GM12878 (cell line): ENCODE measurements around the gene SAFB. TPM values are rescaled to one million over a fixed set of nuclear protein-coding genes. Genes with fewer than 3 reads are reported as not detected.

Experiments used
- EGR1 ChIP-seq, 2 experiments: IDR thresholded peaks; 1 replicate in 1 of 2; 2 replicates in 1 of 2; pipeline ENCODE4 v1.6.1; 2011 to 2012; ENCODE audit warnings: low read depth in 2 of 2, low read length in 2 of 2, borderline replicate concordance in 1 of 2, mild to moderate bottlenecking in 1 of 2, moderate library complexity in 1 of 2
- EZH2 ChIP-seq: IDR thresholded peaks from 2 replicates; pipeline ENCODE4 v1.6.1; 2012; ENCODE audit warnings: low read depth, mild to moderate bottlenecking, control low read depth, inconsistent platforms, low read length, borderline replicate concordance; ENCODE audit not compliant: control insufficient read depth
- FOXK2 ChIP-seq: fragments of 450-650 bp; IDR thresholded peaks from 2 replicates; pipeline ENCODE4 v1.6.1; 2017; ENCODE audit warnings: mild to moderate bottlenecking, moderate library complexity
- HCFC1 ChIP-seq: fragments of 150-350 bp; IDR thresholded peaks from 2 replicates; pipeline ENCODE4 v1.6.1; 2014; ENCODE audit warnings: low read length
- IRF4 ChIP-seq: IDR thresholded peaks from 2 replicates; pipeline ENCODE4 v1.6.1; 2011; ENCODE audit warnings: low read depth, low read length
- JUND ChIP-seq: IDR thresholded peaks from 2 replicates; pipeline ENCODE4 v1.6.1; 2012; ENCODE audit warnings: low read depth, mild to moderate bottlenecking, low read length, improper control_type of control experiment, moderate library complexity
- KAT2A ChIP-seq: conservative IDR thresholded peaks from 2 replicates; pipeline ENCODE4 v1.6.1; 2011; ENCODE audit warnings: low read depth, low read length; ENCODE audit not compliant: control insufficient read depth
- MYB ChIP-seq: fragments of 150-350 bp; IDR thresholded peaks from 2 replicates; pipeline ENCODE4 v1.6.1; 2014; ENCODE audit warnings: mild to moderate bottlenecking, low read depth, low read length, borderline replicate concordance
- MYC ChIP-seq: IDR thresholded peaks from 2 replicates; pipeline ENCODE4 v1.6.1; 2011; ENCODE audit warnings: mild to moderate bottlenecking, low read length, moderate library complexity, inconsistent platforms; ENCODE audit not compliant: insufficient read depth, insufficient replicate concordance, insufficient read length, severe bottlenecking
- NR2C1 ChIP-seq: fragments of 450-650 bp; IDR thresholded peaks from 2 replicates; pipeline ENCODE4 v1.6.1; 2017; ENCODE audit warnings: antibody characterized with exemption, mild to moderate bottlenecking, moderate library complexity
- PML ChIP-seq: IDR thresholded peaks from 2 replicates; pipeline ENCODE4 v1.6.1; 2012; ENCODE audit warnings: low read length, inconsistent platforms
- RBBP5 ChIP-seq: fragments of 200-600 bp; sonication (generic); conservative IDR thresholded peaks from 2 replicates; pipeline ENCODE4 v1.6.1; 2016
- SIN3A ChIP-seq: IDR thresholded peaks from 2 replicates; pipeline ENCODE4 v1.6.1; 2012; ENCODE audit warnings: low read depth, low read length, improper control_type of control experiment
- SP1 ChIP-seq: IDR thresholded peaks from one replicate; pipeline ENCODE4 v1.6.1; 2011; ENCODE audit warnings: low read depth, low read length
- SUZ12 ChIP-seq: fragments of 200-600 bp; sonication (generic); IDR thresholded peaks from one replicate; pipeline ENCODE4 v1.6.1; 2018; ENCODE audit warnings: antibody characterized with exemption, mild to moderate bottlenecking; ENCODE audit not compliant: unreplicated experiment
- TCF12 ChIP-seq: IDR thresholded peaks from 2 replicates; pipeline ENCODE4 v1.6.1; 2011; ENCODE audit warnings: low read depth, mild to moderate bottlenecking, low read length
- TCF3 ChIP-seq: IDR thresholded peaks from 2 replicates; pipeline ENCODE4 v1.6.1; 2012; ENCODE audit warnings: low read depth, mild to moderate bottlenecking, low read length, borderline replicate concordance; ENCODE audit not compliant: insufficient read depth
- ZBED1 ChIP-seq: IDR thresholded peaks from 2 replicates; pipeline ENCODE4 v1.6.1; 2016; ENCODE audit warnings: borderline replicate concordance
- polyA plus RNA-seq, 11 experiments: library from polyadenylated mRNA; depleted of rRNA in 4 of 11; unstranded in 6 of 11; stranded (reverse) in 5 of 11; fragments of >200 nt; fragmentation: Nextera tagmentation in 4 of 11; fragmentation: Illumina TruSeq in 1 of 11; extraction: Ambion mirVana in 4 of 11; extraction: Trizol in 1 of 11; gene quantifications; 1 replicate in 1 of 11; 2 replicates in 10 of 11; pipeline versions ENCODE4 v1.2.1 to v1.2.3, GENCODE V29; 2011 to 2016; ENCODE audit warnings: inconsistent platforms in 2 of 11, missing spikeins in 2 of 11, low read depth in 1 of 11
- total RNA-seq, 4 experiments: library from RNA; depleted of rRNA in 3 of 4; stranded (reverse); fragments of >200 nt in 3 of 4; fragmentation: Illumina TruSeq in 1 of 4; extraction: Trizol in 1 of 4; gene quantifications; 2 replicates each; pipeline versions ENCODE4 v1.2.1 to v1.2.3, GENCODE V29; 2013 to 2021
- TF ChIP-seq, protein P1 (sequence below): IDR thresholded peaks from 2 replicates; pipeline ENCODE4 v1.6.1; 2012; ENCODE audit warnings: mild to moderate bottlenecking, low read depth, low read length
- TF ChIP-seq, protein P2 (sequence below): fragments of 150-350 bp; IDR thresholded peaks from 2 replicates; pipeline ENCODE4 v1.6.1; 2016; ENCODE audit warnings: low read depth, low read length
- TF ChIP-seq, protein P3 (sequence below): fragments of 450-650 bp; IDR thresholded peaks from 2 replicates; pipeline ENCODE4 v1.6.1; 2018; ENCODE audit warnings: borderline replicate concordance, mild to moderate bottlenecking; ENCODE audit not compliant: partially characterized antibody

Gene SAFB
- total and polyA plus RNA-seq, 10 of the 15 experiments (the other 5 are each of a cell fraction or from before 2014, with no cell fraction given), result 1.6 to 131 (median 61.2) TPM

DNA sequence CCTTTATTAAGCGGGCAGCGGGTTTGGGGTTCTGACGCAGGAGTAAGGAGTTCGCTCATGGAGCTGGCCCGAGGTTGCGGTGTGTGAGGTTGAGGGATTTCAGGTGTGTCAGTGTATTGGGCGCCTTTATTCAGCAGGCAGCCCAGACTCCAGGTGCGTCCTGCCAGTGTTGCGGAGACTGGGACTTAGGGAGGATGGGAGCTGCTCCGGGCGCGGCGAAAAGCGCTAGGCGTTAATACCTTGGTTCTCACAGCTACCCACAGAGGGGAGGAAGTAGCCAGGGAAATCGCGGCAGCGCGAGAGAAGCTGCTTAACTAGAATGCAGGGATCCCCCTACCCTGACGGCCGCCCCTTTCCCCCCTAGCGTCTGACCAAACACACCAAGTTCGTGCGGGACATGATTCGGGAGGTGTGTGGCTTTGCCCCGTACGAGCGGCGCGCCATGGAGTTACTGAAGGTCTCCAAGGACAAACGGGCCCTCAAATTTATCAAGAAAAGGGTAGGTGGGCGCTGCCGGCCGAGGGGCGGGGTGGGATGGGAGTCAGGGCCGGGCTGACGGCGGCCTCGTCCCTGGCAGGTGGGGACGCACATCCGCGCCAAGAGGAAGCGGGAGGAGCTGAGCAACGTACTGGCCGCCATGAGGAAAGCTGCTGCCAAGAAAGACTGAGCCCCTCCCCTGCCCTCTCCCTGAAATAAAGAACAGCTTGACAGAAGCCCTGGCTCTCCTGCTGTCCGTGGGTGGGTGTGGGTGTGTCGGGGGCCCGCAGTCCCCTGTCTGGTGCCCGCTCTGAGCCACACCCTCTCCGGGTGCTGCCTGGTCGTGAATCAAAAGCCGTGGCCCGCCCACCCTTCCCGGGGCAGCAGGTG is 68.3 kb downstream of the SAFB start (continued):
- TF ChIP-seq, protein P1, sequence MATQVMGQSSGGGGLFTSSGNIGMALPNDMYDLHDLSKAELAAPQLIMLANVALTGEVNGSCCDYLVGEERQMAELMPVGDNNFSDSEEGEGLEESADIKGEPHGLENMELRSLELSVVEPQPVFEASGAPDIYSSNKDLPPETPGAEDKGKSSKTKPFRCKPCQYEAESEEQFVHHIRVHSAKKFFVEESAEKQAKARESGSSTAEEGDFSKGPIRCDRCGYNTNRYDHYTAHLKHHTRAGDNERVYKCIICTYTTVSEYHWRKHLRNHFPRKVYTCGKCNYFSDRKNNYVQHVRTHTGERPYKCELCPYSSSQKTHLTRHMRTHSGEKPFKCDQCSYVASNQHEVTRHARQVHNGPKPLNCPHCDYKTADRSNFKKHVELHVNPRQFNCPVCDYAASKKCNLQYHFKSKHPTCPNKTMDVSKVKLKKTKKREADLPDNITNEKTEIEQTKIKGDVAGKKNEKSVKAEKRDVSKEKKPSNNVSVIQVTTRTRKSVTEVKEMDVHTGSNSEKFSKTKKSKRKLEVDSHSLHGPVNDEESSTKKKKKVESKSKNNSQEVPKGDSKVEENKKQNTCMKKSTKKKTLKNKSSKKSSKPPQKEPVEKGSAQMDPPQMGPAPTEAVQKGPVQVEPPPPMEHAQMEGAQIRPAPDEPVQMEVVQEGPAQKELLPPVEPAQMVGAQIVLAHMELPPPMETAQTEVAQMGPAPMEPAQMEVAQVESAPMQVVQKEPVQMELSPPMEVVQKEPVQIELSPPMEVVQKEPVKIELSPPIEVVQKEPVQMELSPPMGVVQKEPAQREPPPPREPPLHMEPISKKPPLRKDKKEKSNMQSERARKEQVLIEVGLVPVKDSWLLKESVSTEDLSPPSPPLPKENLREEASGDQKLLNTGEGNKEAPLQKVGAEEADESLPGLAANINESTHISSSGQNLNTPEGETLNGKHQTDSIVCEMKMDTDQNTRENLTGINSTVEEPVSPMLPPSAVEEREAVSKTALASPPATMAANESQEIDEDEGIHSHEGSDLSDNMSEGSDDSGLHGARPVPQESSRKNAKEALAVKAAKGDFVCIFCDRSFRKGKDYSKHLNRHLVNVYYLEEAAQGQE, result no peak
- TF ChIP-seq RBBP5 (no peak), MYB (no peak), HCFC1 (no peak), EGR1 (IDR thresholded peaks at IDR 0.05; ENCODE audit: borderline replicate concordance in 1 of 2, low read depth in 2 of 2, low read length in 2 of 2) (peak in 1 of 2 experiments; percentile 43; a peak in 1 of 3 replicates), TCF3 (0 out of 2 replicates have a peak, but pooled peaks have one; percentile 9), FOXK2 (no peak), PML (no peak), TCF12 (no peak), SIN3A (0 out of 2 replicates have a peak, but pooled peaks have one; percentile 55), ZBED1 (no peak), MYC (no peak), KAT2A (no peak), SP1 (no peak), NR2C1 (no peak), JUND (no peak), SUZ12 (no peak), IRF4 (no peak), EZH2 (no peak)
- TF ChIP-seq, protein P2, sequence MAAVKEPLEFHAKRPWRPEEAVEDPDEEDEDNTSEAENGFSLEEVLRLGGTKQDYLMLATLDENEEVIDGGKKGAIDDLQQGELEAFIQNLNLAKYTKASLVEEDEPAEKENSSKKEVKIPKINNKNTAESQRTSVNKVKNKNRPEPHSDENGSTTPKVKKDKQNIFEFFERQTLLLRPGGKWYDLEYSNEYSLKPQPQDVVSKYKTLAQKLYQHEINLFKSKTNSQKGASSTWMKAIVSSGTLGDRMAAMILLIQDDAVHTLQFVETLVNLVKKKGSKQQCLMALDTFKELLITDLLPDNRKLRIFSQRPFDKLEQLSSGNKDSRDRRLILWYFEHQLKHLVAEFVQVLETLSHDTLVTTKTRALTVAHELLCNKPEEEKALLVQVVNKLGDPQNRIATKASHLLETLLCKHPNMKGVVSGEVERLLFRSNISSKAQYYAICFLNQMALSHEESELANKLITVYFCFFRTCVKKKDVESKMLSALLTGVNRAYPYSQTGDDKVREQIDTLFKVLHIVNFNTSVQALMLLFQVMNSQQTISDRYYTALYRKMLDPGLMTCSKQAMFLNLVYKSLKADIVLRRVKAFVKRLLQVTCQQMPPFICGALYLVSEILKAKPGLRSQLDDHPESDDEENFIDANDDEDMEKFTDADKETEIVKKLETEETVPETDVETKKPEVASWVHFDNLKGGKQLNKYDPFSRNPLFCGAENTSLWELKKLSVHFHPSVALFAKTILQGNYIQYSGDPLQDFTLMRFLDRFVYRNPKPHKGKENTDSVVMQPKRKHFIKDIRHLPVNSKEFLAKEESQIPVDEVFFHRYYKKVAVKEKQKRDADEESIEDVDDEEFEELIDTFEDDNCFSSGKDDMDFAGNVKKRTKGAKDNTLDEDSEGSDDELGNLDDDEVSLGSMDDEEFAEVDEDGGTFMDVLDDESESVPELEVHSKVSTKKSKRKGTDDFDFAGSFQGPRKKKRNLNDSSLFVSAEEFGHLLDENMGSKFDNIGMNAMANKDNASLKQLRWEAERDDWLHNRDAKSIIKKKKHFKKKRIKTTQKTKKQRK, result no peak
- TF ChIP-seq, protein P3, sequence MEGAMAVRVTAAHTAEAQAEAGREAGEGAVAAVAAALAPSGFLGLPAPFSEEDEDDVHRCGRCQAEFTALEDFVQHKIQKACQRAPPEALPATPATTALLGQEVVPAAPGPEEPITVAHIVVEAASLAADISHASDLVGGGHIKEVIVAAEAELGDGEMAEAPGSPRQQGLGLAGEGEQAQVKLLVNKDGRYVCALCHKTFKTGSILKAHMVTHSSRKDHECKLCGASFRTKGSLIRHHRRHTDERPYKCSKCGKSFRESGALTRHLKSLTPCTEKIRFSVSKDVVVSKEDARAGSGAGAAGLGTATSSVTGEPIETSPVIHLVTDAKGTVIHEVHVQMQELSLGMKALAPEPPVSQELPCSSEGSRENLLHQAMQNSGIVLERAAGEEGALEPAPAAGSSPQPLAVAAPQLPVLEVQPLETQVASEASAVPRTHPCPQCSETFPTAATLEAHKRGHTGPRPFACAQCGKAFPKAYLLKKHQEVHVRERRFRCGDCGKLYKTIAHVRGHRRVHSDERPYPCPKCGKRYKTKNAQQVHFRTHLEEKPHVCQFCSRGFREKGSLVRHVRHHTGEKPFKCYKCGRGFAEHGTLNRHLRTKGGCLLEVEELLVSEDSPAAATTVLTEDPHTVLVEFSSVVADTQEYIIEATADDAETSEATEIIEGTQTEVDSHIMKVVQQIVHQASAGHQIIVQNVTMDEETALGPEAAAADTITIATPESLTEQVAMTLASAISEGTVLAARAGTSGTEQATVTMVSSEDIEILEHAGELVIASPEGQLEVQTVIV, result no peak
